H1 (cell line): ENCODE measurements around the gene FKBP5. TPM values are rescaled to one million over a fixed set of nuclear protein-coding genes. Genes with fewer than 3 reads are reported as not detected.
A peak's percentile ranks its signal among the peaks of the same experiment; 100 is the strongest.

Source experiments
- ASH2L ChIP-seq: fragments of 200-600, 300-600 bp; sonication (generic); IDR thresholded peaks from one replicate; pipeline ENCODE4 v1.7.1; 2017; ENCODE audit warnings: low read length
- CTBP2 ChIP-seq: IDR thresholded peaks from 2 replicates; pipeline ENCODE4 v1.7.0; 2011; ENCODE audit warnings: borderline replicate concordance, mild to moderate bottlenecking, moderate library complexity, mixed read lengths, low read length; ENCODE audit not compliant: insufficient read depth, insufficient read length
- E2F6 ChIP-seq: IDR thresholded peaks from 2 replicates; pipeline ENCODE4 v1.6.1; 2012; ENCODE audit warnings: inconsistent platforms
- EP300 ChIP-seq, 2 experiments: IDR thresholded peaks; 1 replicate in 1 of 2; 2 replicates in 1 of 2; pipeline ENCODE4 v1.6.1; 2011 to 2012; ENCODE audit warnings: low read depth in 2 of 2, low read length in 2 of 2, mild to moderate bottlenecking in 2 of 2, borderline replicate concordance in 1 of 2, inconsistent platforms in 1 of 2, moderate library complexity in 1 of 2
- HDAC6 ChIP-seq: IDR thresholded peaks from one replicate; pipeline ENCODE4 v1.7.1; 2012; ENCODE audit warnings: low read depth, mild to moderate bottlenecking, inconsistent platforms, low read length, moderate library complexity
- KDM5A ChIP-seq: fragments of 200-600 bp; IDR thresholded peaks from 2 replicates; pipeline ENCODE4 v1.7.1; 2012; ENCODE audit warnings: mild to moderate bottlenecking, low read length, inconsistent platforms, mixed read lengths
- POLR2A ChIP-seq, 2 experiments: IDR thresholded peaks; 1 replicate in 1 of 2; 2 replicates in 1 of 2; pipeline ENCODE4 v1.6.1; 2011; ENCODE audit warnings: low read depth in 2 of 2, low read length in 2 of 2, mild to moderate bottlenecking in 2 of 2; ENCODE audit errors: control extremely low read depth in 1 of 2
- RBBP5 ChIP-seq: IDR thresholded peaks from 2 replicates; pipeline ENCODE4 v1.7.1; 2012; ENCODE audit warnings: low read depth, mild to moderate bottlenecking, inconsistent platforms, low read length, moderate library complexity, borderline replicate concordance
- SP2 ChIP-seq: IDR thresholded peaks from 2 replicates; pipeline ENCODE4 v1.6.1; 2012; ENCODE audit warnings: mild to moderate bottlenecking, low read length, inconsistent platforms
- SP4 ChIP-seq: IDR thresholded peaks from 2 replicates; pipeline ENCODE4 v1.6.1; 2012; ENCODE audit warnings: low read length, inconsistent platforms
- USF2 ChIP-seq: IDR thresholded peaks from 2 replicates; pipeline ENCODE4 v1.6.1; 2011; ENCODE audit warnings: low read length, improper control_type of control experiment
- polyA plus RNA-seq, 7 experiments: library from polyadenylated mRNA; depleted of rRNA in 3 of 7; stranded (reverse) in 5 of 7; unstranded in 2 of 7; fragments of >200 nt in 5 of 7; fragments of 200-250 nt in 2 of 7; gene quantifications; 1 replicate in 5 of 7; 2 replicates in 1 of 7; 4 replicates in 1 of 7; pipeline versions ENCODE4 v1.2.1 to v1.2.3, GENCODE V29; 2011 to 2013; ENCODE audit warnings: missing spikeins in 2 of 7, mixed read lengths in 2 of 7
- total RNA-seq: library from RNA; stranded (reverse); fragmentation: NEBNext Ultra II Directional; extraction: Animal tissue kit (Norgen Biotek cat#: 25700); gene quantifications from 2 replicates; pipeline ENCODE4 v1.2.1, GENCODE V29; 2021

The FKBP5 gene
- total and polyA plus RNA-seq, 2 of the 8 experiments (the other 6 are each of a cell fraction or from before 2014, with no cell fraction given): 14.3 to 40.4 TPM

GRCh38 chr6:35727935-35728682 lies 39.4 kb upstream of the FKBP5 start (continued):
- 0 out of 2 replicates have a peak, but pooled peaks have one; percentile 25 for TF ChIP-seq SP4
- no peak for TF ChIP-seq HDAC6
- peak in 1 of 2 experiments; percentile 41; a peak in 1 of 3 replicates for TF ChIP-seq POLR2A (IDR thresholded peaks at IDR 0.05; ENCODE audit: control extremely low read depth in 1 of 2, low read depth in 2 of 2, low read length in 2 of 2)
- peak; percentile 44 for TF ChIP-seq E2F6
- no peak for TF ChIP-seq SP2
- TF ChIP-seq RBBP5: peak; percentile 73; the same call in 1 of the 2 replicates
- TF ChIP-seq CTBP2: peak; percentile 3
- TF ChIP-seq EP300 (IDR thresholded peaks at IDR 0.05; ENCODE audit: borderline replicate concordance in 1 of 2, low read depth in 2 of 2, low read length in 2 of 2): peak in 1 of 2 experiments; percentile 55; a peak in 1 of 3 replicates
- peak; percentile 48 for TF ChIP-seq ASH2L
- no peak for TF ChIP-seq USF2
- no peak for TF ChIP-seq KDM5A
